MM.1S (cell line): ENCODE data around the gene IGIP.

ENCODE experiments used
- DNase-seq: peaks from one replicate; pipeline ENCODE4 v3.0.0-alpha.2; 2015
- H2AFZ ChIP-seq: fragments of 300-600 bp; sonication (generic); 2 replicates; pipeline ENCODE4 v1.6.0; 2016; ENCODE audit warnings: antibody characterized with exemption, low read length
- H3F3A ChIP-seq: fragments of 300-600 bp; sonication (generic); 2 replicates; pipeline ENCODE4 v1.6.1; 2016; ENCODE audit warnings: mild to moderate bottlenecking, antibody characterized with exemption, low read length, moderate library complexity, mixed read lengths; ENCODE audit not compliant: insufficient read depth
- H3K27ac ChIP-seq: fragments of 300-600 bp; sonication (generic); 2 replicates; pipeline ENCODE4 v1.5.1; 2016; ENCODE audit warnings: mild to moderate bottlenecking, low read length
- H3K27me3 ChIP-seq: fragments of 300-600 bp; sonication (generic); replicated peaks from 2 replicates; pipeline ENCODE4 v1.6.0; 2016; ENCODE audit warnings: low read length; ENCODE audit not compliant: insufficient read depth
- H3K36me3 ChIP-seq: fragments of 300-600 bp; sonication (generic); replicated peaks from 2 replicates; pipeline ENCODE4 v1.6.1; 2016; ENCODE audit warnings: mild to moderate bottlenecking, low read length, mixed read lengths; ENCODE audit not compliant: insufficient read depth
- H3K4me1 ChIP-seq: fragments of 300-600 bp; sonication (generic); 2 replicates; pipeline ENCODE4 v1.6.1; 2016; ENCODE audit warnings: low read length, mixed read lengths
- H3K4me2 ChIP-seq: fragments of 300-600 bp; sonication (generic); 2 replicates; pipeline ENCODE4 v1.6.0; 2016; ENCODE audit warnings: low read depth, low read length
- H3K4me3 ChIP-seq: fragments of 300-600 bp; sonication (generic); 2 replicates; pipeline ENCODE4 v1.5.1; 2016; ENCODE audit warnings: low read length, mixed read lengths
- H3K79me2 ChIP-seq: fragments of 300-600 bp; sonication (generic); 2 replicates; pipeline ENCODE4 v1.6.1; 2016; ENCODE audit warnings: mixed run types, low read length, mixed read lengths
- H3K9ac ChIP-seq: fragments of 300-600 bp; sonication (generic); 2 replicates; pipeline ENCODE4 v1.6.1; 2016; ENCODE audit warnings: low read length, mixed read lengths
- H3K9me2 ChIP-seq: fragments of 300-600 bp; sonication (generic); replicated peaks from 2 replicates; pipeline ENCODE4 v1.6.1; 2016; ENCODE audit warnings: mild to moderate bottlenecking, low read length, mixed read lengths; ENCODE audit not compliant: insufficient read depth
- H3K9me3 ChIP-seq: fragments of 300-600 bp; sonication (generic); replicated peaks from 2 replicates; pipeline ENCODE4 v1.6.1; 2016; ENCODE audit warnings: mild to moderate bottlenecking, low read length, mixed read lengths; ENCODE audit not compliant: insufficient read depth
- H4K20me1 ChIP-seq: fragments of 300-600 bp; sonication (generic); 2 replicates; pipeline ENCODE4 v1.6.1; 2016; ENCODE audit warnings: mild to moderate bottlenecking, low read length, moderate library complexity, mixed read lengths; ENCODE audit not compliant: insufficient read depth
- EZH2 ChIP-seq: fragments of 300-600 bp; sonication (generic); optimal IDR thresholded peaks from 2 replicates; pipeline ENCODE3; 2017; ENCODE audit warnings: low read depth, mild to moderate bottlenecking, antibody characterized with exemption, low read length, mixed read lengths
- EZH2phosphoT487 ChIP-seq: fragments of 300-600 bp; sonication (generic); IDR thresholded peaks from 2 replicates; pipeline ENCODE4 v1.6.1; 2018; ENCODE audit warnings: antibody characterized with exemption, low read length
- TF ChIP-seq, protein P1 (sequence below): fragments of 300-600 bp; sonication (generic); IDR thresholded peaks from 2 replicates; pipeline ENCODE4 v1.5.1; 2016; ENCODE audit warnings: antibody characterized with exemption, low read length, mixed read lengths

IGIP gene

GRCh38 chr5:140093866-140094265 is 31.9 kb upstream of the IGIP start:
- no peaks in the 10 kb centered on the region for H3K36me3 ChIP-seq
- H3K4me3 ChIP-seq: no peak overlapping the region
- H3K4me2 ChIP-seq: no peak overlapping the region
- H3K9ac ChIP-seq: no peak overlapping the region
- no peak overlapping the region for H3K27ac ChIP-seq
- no peak overlapping the region for H2AFZ ChIP-seq
- no peak for DNase-seq
- no peaks in the 10 kb centered on the region for H3K4me1 ChIP-seq
- TF ChIP-seq EZH2phosphoT487: no peak
- TF ChIP-seq, protein P1, sequence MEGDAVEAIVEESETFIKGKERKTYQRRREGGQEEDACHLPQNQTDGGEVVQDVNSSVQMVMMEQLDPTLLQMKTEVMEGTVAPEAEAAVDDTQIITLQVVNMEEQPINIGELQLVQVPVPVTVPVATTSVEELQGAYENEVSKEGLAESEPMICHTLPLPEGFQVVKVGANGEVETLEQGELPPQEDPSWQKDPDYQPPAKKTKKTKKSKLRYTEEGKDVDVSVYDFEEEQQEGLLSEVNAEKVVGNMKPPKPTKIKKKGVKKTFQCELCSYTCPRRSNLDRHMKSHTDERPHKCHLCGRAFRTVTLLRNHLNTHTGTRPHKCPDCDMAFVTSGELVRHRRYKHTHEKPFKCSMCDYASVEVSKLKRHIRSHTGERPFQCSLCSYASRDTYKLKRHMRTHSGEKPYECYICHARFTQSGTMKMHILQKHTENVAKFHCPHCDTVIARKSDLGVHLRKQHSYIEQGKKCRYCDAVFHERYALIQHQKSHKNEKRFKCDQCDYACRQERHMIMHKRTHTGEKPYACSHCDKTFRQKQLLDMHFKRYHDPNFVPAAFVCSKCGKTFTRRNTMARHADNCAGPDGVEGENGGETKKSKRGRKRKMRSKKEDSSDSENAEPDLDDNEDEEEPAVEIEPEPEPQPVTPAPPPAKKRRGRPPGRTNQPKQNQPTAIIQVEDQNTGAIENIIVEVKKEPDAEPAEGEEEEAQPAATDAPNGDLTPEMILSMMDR: no peak
- TF ChIP-seq EZH2: no peak
- H3K79me2 ChIP-seq: no peaks in the 10 kb centered on the region
- H3K9me3 ChIP-seq: no peaks in the 10 kb centered on the region
- H3K9me2 ChIP-seq: no peaks in the 10 kb centered on the region
- no peaks in the 10 kb centered on the region for H3F3A ChIP-seq
- H3K27me3 ChIP-seq: no peaks in the 10 kb centered on the region
- H4K20me1 ChIP-seq: no peaks in the 10 kb centered on the region

DNA sequence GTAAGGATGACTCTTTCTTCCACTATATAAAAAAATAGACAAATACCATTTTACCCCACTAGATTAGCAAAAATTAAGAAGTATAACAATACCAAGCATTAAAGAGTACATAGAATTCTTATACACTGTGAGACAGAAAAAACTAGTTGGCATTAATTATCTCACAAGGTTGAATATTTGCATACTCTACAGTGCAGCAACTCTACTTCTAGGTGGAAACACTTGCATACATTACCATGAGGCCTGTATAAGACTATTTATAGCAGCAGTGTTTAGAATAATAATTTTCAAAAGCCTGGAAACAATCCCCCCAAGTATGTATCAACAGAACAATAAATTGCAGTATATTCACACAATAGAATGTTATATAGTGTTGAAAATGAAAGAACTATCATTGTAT is 30.8 kb upstream of the IGIP start:
- Histone ChIP-seq H3K27ac (no peak overlapping the region), H4K20me1 (no peaks in the 10 kb centered on the region), H3K4me3 (no peak overlapping the region), H3K9me3 (no peaks in the 10 kb centered on the region), H3K36me3 (no peaks in the 10 kb centered on the region), H2AFZ (no peak overlapping the region), H3F3A (no peaks in the 10 kb centered on the region), H3K27me3 (no peaks in the 10 kb centered on the region), H3K4me2 (no peak overlapping the region), H3K4me1 (no peaks in the 10 kb centered on the region), H3K79me2 (no peaks in the 10 kb centered on the region), H3K9ac (no peak overlapping the region), H3K9me2 (no peaks in the 10 kb centered on the region)
- TF ChIP-seq EZH2phosphoT487: no peak
- TF ChIP-seq, protein P1: no peak
- no peak for DNase-seq

- DNase-seq: no peak
- H3K9me3 ChIP-seq: no peaks in the 10 kb centered on the region
- H3K79me2 ChIP-seq: no peaks in the 10 kb centered on the region
- H2AFZ ChIP-seq: no peak overlapping the region
- no peak overlapping the region for H3K4me3 ChIP-seq
- no peak overlapping the region for H3K27ac ChIP-seq
- no peaks in the 10 kb centered on the region for H3K4me1 ChIP-seq
- no peaks in the 10 kb centered on the region for H3K27me3 ChIP-seq
- no peak overlapping the region for H3K4me2 ChIP-seq
- peaks cover 3% of the 10 kb centered on the region; the same call in 1 of the 2 replicates for H3F3A ChIP-seq
- H3K9me2 ChIP-seq: no peaks in the 10 kb centered on the region
- H3K36me3 ChIP-seq: no peaks in the 10 kb centered on the region
- TF ChIP-seq, protein P1: no peak
- no peak for TF ChIP-seq EZH2phosphoT487
- no peaks in the 10 kb centered on the region for H4K20me1 ChIP-seq
- no peak overlapping the region for H3K9ac ChIP-seq
Observed at GRCh38 chr5:140101179-140101578, 24.6 kb upstream of the IGIP start.
